GM23338 (cell line): Measurements from ENCODE around the gene FBXO38. TPM values are rescaled to one million over a fixed set of nuclear protein-coding genes. Genes with fewer than 3 reads are reported as not detected.

ENCODE experiments used
- ATAC-seq: fragments of 200-7000 bp; cut with Tn5 transposase; 3 replicates; pipeline ENCODE4 v1.9.1; 2020
- DNase-seq: peaks from one replicate; pipeline ENCODE4 v3.0.0-alpha.2; 2015; ENCODE audit warnings: low spot score
- H2AFZ ChIP-seq: fragments of 200-600 bp; sonication (generic); 2 replicates; pipeline ENCODE4 v1.8.0; 2016; ENCODE audit warnings: antibody characterized with exemption, mild to moderate bottlenecking, moderate library complexity
- H3F3A ChIP-seq: fragments of 200-600 bp; sonication (generic); replicated peaks from 2 replicates; pipeline ENCODE4 v1.8.0; 2017; ENCODE audit warnings: antibody characterized with exemption, mixed run types, low read depth
- H3K27ac ChIP-seq: fragments of 200-600 bp; sonication (generic); 2 replicates; pipeline ENCODE4 v1.6.1; 2016; ENCODE audit warnings: low read depth
- H3K27me3 ChIP-seq: fragments of 200-600 bp; sonication (generic); 2 replicates; pipeline ENCODE4 v1.8.0; 2016; ENCODE audit warnings: mild to moderate bottlenecking, mixed run types, moderate library complexity; ENCODE audit not compliant: insufficient read depth
- H3K36me3 ChIP-seq: fragments of 200-600 bp; sonication (generic); 2 replicates; pipeline ENCODE4 v1.8.0; 2016; ENCODE audit warnings: mild to moderate bottlenecking; ENCODE audit not compliant: insufficient read depth
- H3K4me1 ChIP-seq: fragments of 200-600 bp; sonication (generic); 2 replicates; pipeline ENCODE4 v1.8.0; 2016; ENCODE audit warnings: mild to moderate bottlenecking, moderate library complexity; ENCODE audit not compliant: insufficient read depth
- H3K4me2 ChIP-seq: fragments of 200-600 bp; sonication (generic); 2 replicates; pipeline ENCODE4 v1.7.1; 2017; ENCODE audit warnings: mixed run types
- H3K4me3 ChIP-seq: fragments of 200-600 bp; sonication (generic); 2 replicates; pipeline ENCODE4 v1.6.1; 2016; ENCODE audit warnings: mixed run types
- H3K79me2 ChIP-seq: fragments of 200-600 bp; sonication (generic); replicated peaks from 2 replicates; pipeline ENCODE4 v1.8.0; 2017; ENCODE audit warnings: mild to moderate bottlenecking; ENCODE audit not compliant: insufficient read depth
- H3K9me2 ChIP-seq: fragments of 200-600 bp; sonication (generic); 2 replicates; pipeline ENCODE4 v1.8.0; 2017; ENCODE audit not compliant: insufficient read depth
- H4K20me1 ChIP-seq: fragments of 200-600 bp; sonication (generic); replicated peaks from 2 replicates; pipeline ENCODE4 v1.8.0; 2017; ENCODE audit warnings: mild to moderate bottlenecking; ENCODE audit not compliant: insufficient read depth
- H3K27ac Mint-ChIP-seq: 2 replicates; pipeline ENCODE4 v1.8.0; 2020; ENCODE audit warnings: inconsistent platforms, mild to moderate bottlenecking, moderate library complexity, mixed read lengths
- H3K27me3 Mint-ChIP-seq: 3 replicates; pipeline ENCODE4 v1.8.0; 2022; ENCODE audit warnings: low read depth, mild to moderate bottlenecking, moderate library complexity, mixed read lengths, inconsistent platforms; ENCODE audit not compliant: insufficient read depth, poor library complexity
- H3K36me3 Mint-ChIP-seq: 3 replicates; pipeline ENCODE4 v1.8.0; 2021; ENCODE audit warnings: low read depth, mild to moderate bottlenecking, inconsistent platforms, moderate library complexity, mixed read lengths
- H3K4me1 Mint-ChIP-seq: 3 replicates; pipeline ENCODE4 v1.8.0; 2020; ENCODE audit warnings: mild to moderate bottlenecking, inconsistent platforms, mixed read lengths
- H3K4me3 Mint-ChIP-seq: 3 replicates; pipeline ENCODE4 v1.8.0; 2021; ENCODE audit warnings: moderate library complexity, mild to moderate bottlenecking, inconsistent platforms, mixed read lengths
- H3K9me3 Mint-ChIP-seq: 3 replicates; pipeline ENCODE4 v1.8.0; 2020; ENCODE audit warnings: moderate library complexity, mild to moderate bottlenecking, inconsistent platforms, mixed read lengths
- EZH2phosphoT487 ChIP-seq: fragments of 200-600 bp; sonication (generic); IDR thresholded peaks from one replicate; pipeline ENCODE4 v1.8.1; 2018; ENCODE audit warnings: antibody characterized with exemption; ENCODE audit not compliant: unreplicated experiment
- ZNF114 ChIP-seq: fragments of 250-450 bp; sonication (Bioruptor Pico); IDR thresholded peaks from 2 replicates; pipeline ENCODE4 v1.5.0; 2020; ENCODE audit warnings: mild to moderate bottlenecking, moderate library complexity
- ZNF331 ChIP-seq: fragments of 250-450 bp; sonication (Bioruptor Pico); IDR thresholded peaks from 2 replicates; pipeline ENCODE4 v1.5.0; 2020; ENCODE audit warnings: low read depth, mild to moderate bottlenecking, moderate library complexity
- polyA plus RNA-seq: library from polyadenylated mRNA; unstranded; fragments of >200 nt; fragmentation: Nextera tagmentation; extraction: Ambion mirVana; gene quantifications from 2 replicates; pipeline ENCODE4 v1.2.1, GENCODE V29; 2016
- small RNA-seq: library from RNA; depleted of rRNA; stranded (forward); fragments of <200 nt; gene quantifications from one replicate; pipeline ENCODE3, GENCODE V24; 2014; ENCODE audit warnings: low replicate concordance
- total RNA-seq: library from RNA; depleted of rRNA; stranded (reverse); fragments of >200 nt; shearing (Covaris generic); gene quantifications from 2 replicates; pipeline ENCODE4 v1.2.3, GENCODE V29; 2014; rRNA removed
- TF ChIP-seq, protein P1 (sequence below): fragments of 250-450 bp; sonication (Bioruptor Pico); IDR thresholded peaks from 2 replicates; pipeline ENCODE4 v1.5.0; 2020; ENCODE audit warnings: mild to moderate bottlenecking, moderate library complexity
- TF ChIP-seq, protein P2 (sequence below): IDR thresholded peaks from 2 replicates; pipeline ENCODE4 v1.6.1; 2016; ENCODE audit warnings: antibody characterized with exemption

FBXO38 gene
- total and polyA plus RNA-seq, 2 experiments from 2014 or later: 13.3 to 45.6 TPM

DNA sequence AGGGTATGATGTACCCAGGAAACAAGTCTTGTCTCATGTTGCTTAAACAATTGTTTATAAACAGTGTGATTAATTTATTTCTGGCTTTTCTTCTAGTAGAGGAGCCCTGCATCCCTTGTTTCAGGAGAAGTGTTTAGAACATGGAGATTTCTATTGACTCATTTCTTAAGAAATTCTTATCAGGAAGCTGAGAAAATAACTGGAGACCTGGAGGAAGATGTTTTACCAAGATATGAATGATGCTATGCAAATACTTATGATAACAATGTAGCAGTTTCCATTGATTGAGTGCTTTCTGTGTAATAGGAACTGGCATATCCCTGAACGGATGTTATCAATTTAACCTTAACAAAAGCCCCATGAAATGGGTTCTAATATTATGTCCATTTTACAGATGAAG, 108.6 kb downstream of the FBXO38 start:
- DNase-seq (no peak), ATAC-seq (no peak)
- Mint-ChIP-seq H3K4me3 (no peak overlapping the region), H3K4me1 (no peaks in the 10 kb centered on the region), H3K9me3 (no peaks in the 10 kb centered on the region), H3K27ac (no peak overlapping the region), H3K27me3 (no peaks in the 10 kb centered on the region), H3K36me3 (no peaks in the 10 kb centered on the region)
- Histone ChIP-seq H3F3A (no peaks in the 10 kb centered on the region), H3K9me2 (no peaks in the 10 kb centered on the region), H3K4me3 (no peak overlapping the region), H2AFZ (no peak overlapping the region), H3K4me2 (no peak overlapping the region), H3K79me2 (no peaks in the 10 kb centered on the region), H4K20me1 (no peaks in the 10 kb centered on the region), H3K36me3 (no peaks in the 10 kb centered on the region), H3K27me3 (peaks cover 19% of the 10 kb centered on the region; the same call in 1 of the 2 replicates), H3K4me1 (no peaks in the 10 kb centered on the region), H3K27ac (no peak overlapping the region)
- TF ChIP-seq, protein P1, sequence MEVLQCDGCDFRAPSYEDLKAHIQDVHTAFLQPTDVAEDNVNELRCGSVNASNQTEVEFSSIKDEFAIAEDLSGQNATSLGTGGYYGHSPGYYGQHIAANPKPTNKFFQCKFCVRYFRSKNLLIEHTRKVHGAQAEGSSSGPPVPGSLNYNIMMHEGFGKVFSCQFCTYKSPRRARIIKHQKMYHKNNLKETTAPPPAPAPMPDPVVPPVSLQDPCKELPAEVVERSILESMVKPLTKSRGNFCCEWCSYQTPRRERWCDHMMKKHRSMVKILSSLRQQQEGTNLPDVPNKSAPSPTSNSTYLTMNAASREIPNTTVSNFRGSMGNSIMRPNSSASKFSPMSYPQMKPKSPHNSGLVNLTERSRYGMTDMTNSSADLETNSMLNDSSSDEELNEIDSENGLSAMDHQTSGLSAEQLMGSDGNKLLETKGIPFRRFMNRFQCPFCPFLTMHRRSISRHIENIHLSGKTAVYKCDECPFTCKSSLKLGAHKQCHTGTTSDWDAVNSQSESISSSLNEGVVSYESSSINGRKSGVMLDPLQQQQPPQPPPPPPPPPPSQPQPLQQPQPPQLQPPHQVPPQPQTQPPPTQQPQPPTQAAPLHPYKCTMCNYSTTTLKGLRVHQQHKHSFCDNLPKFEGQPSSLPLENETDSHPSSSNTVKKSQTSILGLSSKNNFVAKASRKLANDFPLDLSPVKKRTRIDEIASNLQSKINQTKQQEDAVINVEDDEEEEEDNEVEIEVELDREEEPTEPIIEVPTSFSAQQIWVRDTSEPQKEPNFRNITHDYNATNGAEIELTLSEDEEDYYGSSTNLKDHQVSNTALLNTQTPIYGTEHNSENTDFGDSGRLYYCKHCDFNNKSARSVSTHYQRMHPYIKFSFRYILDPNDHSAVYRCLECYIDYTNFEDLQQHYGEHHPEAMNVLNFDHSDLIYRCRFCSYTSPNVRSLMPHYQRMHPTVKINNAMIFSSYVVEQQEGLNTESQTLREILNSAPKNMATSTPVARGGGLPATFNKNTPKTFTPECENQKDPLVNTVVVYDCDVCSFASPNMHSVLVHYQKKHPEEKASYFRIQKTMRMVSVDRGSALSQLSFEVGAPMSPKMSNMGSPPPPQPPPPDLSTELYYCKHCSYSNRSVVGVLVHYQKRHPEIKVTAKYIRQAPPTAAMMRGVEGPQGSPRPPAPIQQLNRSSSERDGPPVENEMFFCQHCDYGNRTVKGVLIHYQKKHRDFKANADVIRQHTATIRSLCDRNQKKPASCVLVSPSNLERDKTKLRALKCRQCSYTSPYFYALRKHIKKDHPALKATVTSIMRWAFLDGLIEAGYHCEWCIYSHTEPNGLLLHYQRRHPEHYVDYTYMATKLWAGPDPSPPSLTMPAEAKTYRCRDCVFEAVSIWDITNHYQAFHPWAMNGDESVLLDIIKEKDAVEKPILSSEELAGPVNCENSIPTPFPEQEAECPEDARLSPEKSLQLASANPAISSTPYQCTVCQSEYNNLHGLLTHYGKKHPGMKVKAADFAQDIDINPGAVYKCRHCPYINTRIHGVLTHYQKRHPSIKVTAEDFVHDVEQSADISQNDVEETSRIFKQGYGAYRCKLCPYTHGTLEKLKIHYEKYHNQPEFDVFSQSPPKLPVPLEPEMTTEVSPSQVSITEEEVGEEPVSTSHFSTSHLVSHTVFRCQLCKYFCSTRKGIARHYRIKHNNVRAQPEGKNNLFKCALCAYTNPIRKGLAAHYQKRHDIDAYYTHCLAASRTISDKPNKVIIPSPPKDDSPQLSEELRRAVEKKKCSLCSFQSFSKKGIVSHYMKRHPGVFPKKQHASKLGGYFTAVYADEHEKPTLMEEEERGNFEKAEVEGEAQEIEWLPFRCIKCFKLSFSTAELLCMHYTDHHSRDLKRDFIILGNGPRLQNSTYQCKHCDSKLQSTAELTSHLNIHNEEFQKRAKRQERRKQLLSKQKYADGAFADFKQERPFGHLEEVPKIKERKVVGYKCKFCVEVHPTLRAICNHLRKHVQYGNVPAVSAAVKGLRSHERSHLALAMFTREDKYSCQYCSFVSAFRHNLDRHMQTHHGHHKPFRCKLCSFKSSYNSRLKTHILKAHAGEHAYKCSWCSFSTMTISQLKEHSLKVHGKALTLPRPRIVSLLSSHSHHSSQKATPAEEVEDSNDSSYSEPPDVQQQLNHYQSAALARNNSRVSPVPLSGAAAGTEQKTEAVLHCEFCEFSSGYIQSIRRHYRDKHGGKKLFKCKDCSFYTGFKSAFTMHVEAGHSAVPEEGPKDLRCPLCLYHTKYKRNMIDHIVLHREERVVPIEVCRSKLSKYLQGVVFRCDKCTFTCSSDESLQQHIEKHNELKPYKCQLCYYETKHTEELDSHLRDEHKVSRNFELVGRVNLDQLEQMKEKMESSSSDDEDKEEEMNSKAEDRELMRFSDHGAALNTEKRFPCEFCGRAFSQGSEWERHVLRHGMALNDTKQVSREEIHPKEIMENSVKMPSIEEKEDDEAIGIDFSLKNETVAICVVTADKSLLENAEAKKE: no peak
- TF ChIP-seq ZNF114 (no peak), ZNF331 (no peak), EZH2phosphoT487 (no peak)
- TF ChIP-seq, protein P2, sequence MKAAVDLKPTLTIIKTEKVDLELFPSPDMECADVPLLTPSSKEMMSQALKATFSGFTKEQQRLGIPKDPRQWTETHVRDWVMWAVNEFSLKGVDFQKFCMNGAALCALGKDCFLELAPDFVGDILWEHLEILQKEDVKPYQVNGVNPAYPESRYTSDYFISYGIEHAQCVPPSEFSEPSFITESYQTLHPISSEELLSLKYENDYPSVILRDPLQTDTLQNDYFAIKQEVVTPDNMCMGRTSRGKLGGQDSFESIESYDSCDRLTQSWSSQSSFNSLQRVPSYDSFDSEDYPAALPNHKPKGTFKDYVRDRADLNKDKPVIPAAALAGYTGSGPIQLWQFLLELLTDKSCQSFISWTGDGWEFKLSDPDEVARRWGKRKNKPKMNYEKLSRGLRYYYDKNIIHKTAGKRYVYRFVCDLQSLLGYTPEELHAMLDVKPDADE: no peak

Small RNAs within 50 kb of the gene (small RNA-seq; reads per million reads assigned to genes)
- not detected for gene RF00017

Other genes with a start within 250 kb of the FBXO38 start
- not detected in 2 replicates for gene SPINK14, start 215.4 kb upstream of the FBXO38 start, total RNA-seq
- not detected in 2 replicates for gene SPINK14, start 215.4 kb upstream of the FBXO38 start, polyA plus RNA-seq
- gene SPINK6, start 180.9 kb upstream of the FBXO38 start, total RNA-seq: not detected in 2 replicates
- 0.53 TPM in 1 of 2 replicates, not detected in the other for gene SPINK6, start 180.9 kb upstream of the FBXO38 start, polyA plus RNA-seq
- not detected in 2 replicates for gene MARCOL, start 145.4 kb upstream of the FBXO38 start, total RNA-seq
- gene MARCOL, start 145.4 kb upstream of the FBXO38 start, polyA plus RNA-seq: not detected in 2 replicates
- not detected in 2 replicates for gene SPINK13, start 115.2 kb upstream of the FBXO38 start, total RNA-seq
- gene SPINK13, start 115.2 kb upstream of the FBXO38 start, polyA plus RNA-seq: 0.49 TPM in 1 of 2 replicates, not detected in the other
- not detected in 2 replicates for gene SPINK7, start 71.5 kb upstream of the FBXO38 start, total RNA-seq
- not detected in 2 replicates for gene SPINK7, start 71.5 kb upstream of the FBXO38 start, polyA plus RNA-seq
- not detected in 2 replicates for gene SPINK9, start 48.4 kb upstream of the FBXO38 start, total RNA-seq
- gene SPINK9, start 48.4 kb upstream of the FBXO38 start, polyA plus RNA-seq: not detected in 2 replicates